ENCODE measurements around the gene BTBD7. TPM values are rescaled to one million over a fixed set of nuclear protein-coding genes. Genes with fewer than 3 reads are reported as not detected.

BTBD7 gene
- total and polyA plus RNA-seq, 11 donors: 7.2 to 34.0 (median 20.2) TPM

GRCh38 chr14:93331728-93332396, 974 bp downstream of the BTBD7 start:
- 27 to 29% (median 28%) methylated on average over 18 to 21 of the region's 21 CpGs for WGBS, 4 donors
- Histone ChIP-seq H3K9me3 (peaks cover 0 to 2% (median 0%) of the 10 kb centered on the region in 12 donors), H3K27ac (peak overlapping the region; percentile 87 to 99 (median 98)), H3K4me3 (peak overlapping the region; percentile 61 to 98 (median 90)), H3K36me3 (no peaks in the 10 kb centered on the region), H3K4me1 (peaks cover 0 to 61% (median 30%) of the 10 kb centered on the region in 12 donors), H3K27me3 (no peaks in the 10 kb centered on the region)
- DNase-seq (no peak), ATAC-seq (no peak)
- TF ChIP-seq POLR2A (IDR thresholded peaks at IDR 0.05): no peak
- TF ChIP-seq, protein P1, sequence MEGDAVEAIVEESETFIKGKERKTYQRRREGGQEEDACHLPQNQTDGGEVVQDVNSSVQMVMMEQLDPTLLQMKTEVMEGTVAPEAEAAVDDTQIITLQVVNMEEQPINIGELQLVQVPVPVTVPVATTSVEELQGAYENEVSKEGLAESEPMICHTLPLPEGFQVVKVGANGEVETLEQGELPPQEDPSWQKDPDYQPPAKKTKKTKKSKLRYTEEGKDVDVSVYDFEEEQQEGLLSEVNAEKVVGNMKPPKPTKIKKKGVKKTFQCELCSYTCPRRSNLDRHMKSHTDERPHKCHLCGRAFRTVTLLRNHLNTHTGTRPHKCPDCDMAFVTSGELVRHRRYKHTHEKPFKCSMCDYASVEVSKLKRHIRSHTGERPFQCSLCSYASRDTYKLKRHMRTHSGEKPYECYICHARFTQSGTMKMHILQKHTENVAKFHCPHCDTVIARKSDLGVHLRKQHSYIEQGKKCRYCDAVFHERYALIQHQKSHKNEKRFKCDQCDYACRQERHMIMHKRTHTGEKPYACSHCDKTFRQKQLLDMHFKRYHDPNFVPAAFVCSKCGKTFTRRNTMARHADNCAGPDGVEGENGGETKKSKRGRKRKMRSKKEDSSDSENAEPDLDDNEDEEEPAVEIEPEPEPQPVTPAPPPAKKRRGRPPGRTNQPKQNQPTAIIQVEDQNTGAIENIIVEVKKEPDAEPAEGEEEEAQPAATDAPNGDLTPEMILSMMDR (IDR thresholded peaks at IDR 0.05): no peak
- intact Hi-C loops (cut with DNase I): loop anchor here in 4 of 10 donors (5.0 to 10.0 kb wide), 2 partner anchors 125 to 127 kb away; partner anchors contain the start of genes GON7 (in 4 of the 4) and UBR7 (in 4 of the 4)

DNA sequence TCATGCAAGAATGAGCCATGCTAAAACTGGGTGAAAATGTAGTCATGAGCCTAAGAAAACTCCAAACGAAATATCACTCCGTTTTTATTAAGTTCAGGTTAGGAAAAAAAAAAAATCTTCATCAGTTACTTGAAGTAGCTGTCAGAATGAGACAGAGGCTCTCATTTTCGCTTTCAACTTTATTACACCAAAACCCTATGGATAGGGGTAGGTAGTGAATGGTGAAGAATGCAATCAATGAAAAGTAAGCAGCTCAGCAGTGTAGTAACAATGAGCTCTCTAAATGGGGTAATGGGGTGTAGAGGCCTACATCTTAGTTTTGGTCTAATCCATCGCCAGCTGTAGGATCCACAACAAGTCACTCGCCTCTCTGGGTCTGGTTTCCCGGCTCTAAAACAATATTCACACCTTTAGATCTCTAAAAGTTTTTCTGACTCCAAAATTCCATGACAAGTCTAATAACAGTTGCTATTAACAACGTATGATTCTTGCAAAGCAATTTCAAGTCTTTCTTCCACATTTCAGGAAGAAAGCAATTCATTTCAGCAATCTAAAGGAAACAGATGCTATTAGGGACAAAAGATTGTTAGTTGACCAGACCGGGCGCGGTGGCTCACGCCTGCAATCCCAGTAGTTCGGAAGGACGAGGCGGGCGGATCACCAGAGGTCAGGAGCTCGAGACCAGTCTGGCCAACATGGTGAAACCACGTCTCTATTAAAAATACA, 1.7 kb downstream of the BTBD7 start:
- Histone ChIP-seq H3K27me3 (no peaks in the 10 kb centered on the region), H3K4me3 (peak overlapping the region; percentile 61 to 98 (median 90)), H3K36me3 (no peaks in the 10 kb centered on the region), H3K9me3 (no peaks in the 10 kb centered on the region), H3K27ac (peak overlapping the region in 9 of 12 donors; percentile 87 to 99 (median 98)), H3K4me1 (peaks cover 0 to 62% (median 30%) of the 10 kb centered on the region in 12 donors)
- peak in 1 of 4 donors; percentile 27 for ATAC-seq
- intact Hi-C loops (cut with DNase I): loop anchor here in 4 of 10 donors (5.0 to 10.0 kb wide), 2 partner anchors 124 to 126 kb away; partner anchors contain the start of genes GON7 (in 4 of the 4) and UBR7 (in 4 of the 4)
- TF ChIP-seq, protein P1 (IDR thresholded peaks at IDR 0.05): no peak
- TF ChIP-seq POLR2A (IDR thresholded peaks at IDR 0.05): no peak
- WGBS, 4 donors: 41 to 69% (median 53%) methylated on average over 14 to 17 of the region's 17 CpGs
- peak in 4 of 5 donors; percentile 43 to 76 (median 60) for DNase-seq

- Histone ChIP-seq H3K4me3 (peak overlapping the region in 2 of 12 donors; percentile 96 to 98), H3K27ac (peak overlapping the region in 3 of 12 donors; percentile 61 to 95 (median 87)), H3K9me3 (no peaks in the 10 kb centered on the region), H3K4me1 (peaks cover 0 to 62% (median 30%) of the 10 kb centered on the region in 12 donors), H3K36me3 (no peaks in the 10 kb centered on the region), H3K27me3 (no peaks in the 10 kb centered on the region)
- 85 to 93% (median 90%) methylated on average over 2 of the region's 2 CpGs for WGBS, 4 donors
- intact Hi-C loops (cut with DNase I): loop anchor here in 4 of 10 donors (5.0 to 10.0 kb wide), 2 partner anchors 123 to 126 kb away; partner anchors contain the start of genes GON7 (in 4 of the 4) and UBR7 (in 4 of the 4)
- ATAC-seq (no peak), DNase-seq (no peak)
- no peak for TF ChIP-seq POLR2A (IDR thresholded peaks at IDR 0.05)
- TF ChIP-seq, protein P1 (IDR thresholded peaks at IDR 0.05): no peak
Observed at GRCh38 chr14:93330609-93331000, 2.2 kb downstream of the BTBD7 start.
